MM.1S (cell line): Measurements from ENCODE around the gene GDAP2.

Source experiments
- DNase-seq: peaks from one replicate; pipeline ENCODE4 v3.0.0-alpha.2; 2015
- H2AFZ ChIP-seq: fragments of 300-600 bp; sonication (generic); 2 replicates; pipeline ENCODE4 v1.6.0; 2016; ENCODE audit warnings: antibody characterized with exemption, low read length
- H3F3A ChIP-seq: fragments of 300-600 bp; sonication (generic); 2 replicates; pipeline ENCODE4 v1.6.1; 2016; ENCODE audit warnings: mild to moderate bottlenecking, antibody characterized with exemption, low read length, moderate library complexity, mixed read lengths; ENCODE audit not compliant: insufficient read depth
- H3K27ac ChIP-seq: fragments of 300-600 bp; sonication (generic); 2 replicates; pipeline ENCODE4 v1.5.1; 2016; ENCODE audit warnings: mild to moderate bottlenecking, low read length
- H3K27me3 ChIP-seq: fragments of 300-600 bp; sonication (generic); replicated peaks from 2 replicates; pipeline ENCODE4 v1.6.0; 2016; ENCODE audit warnings: low read length; ENCODE audit not compliant: insufficient read depth
- H3K36me3 ChIP-seq: fragments of 300-600 bp; sonication (generic); replicated peaks from 2 replicates; pipeline ENCODE4 v1.6.1; 2016; ENCODE audit warnings: mild to moderate bottlenecking, low read length, mixed read lengths; ENCODE audit not compliant: insufficient read depth
- H3K4me1 ChIP-seq: fragments of 300-600 bp; sonication (generic); 2 replicates; pipeline ENCODE4 v1.6.1; 2016; ENCODE audit warnings: low read length, mixed read lengths
- H3K4me2 ChIP-seq: fragments of 300-600 bp; sonication (generic); 2 replicates; pipeline ENCODE4 v1.6.0; 2016; ENCODE audit warnings: low read depth, low read length
- H3K4me3 ChIP-seq: fragments of 300-600 bp; sonication (generic); 2 replicates; pipeline ENCODE4 v1.5.1; 2016; ENCODE audit warnings: low read length, mixed read lengths
- H3K79me2 ChIP-seq: fragments of 300-600 bp; sonication (generic); 2 replicates; pipeline ENCODE4 v1.6.1; 2016; ENCODE audit warnings: mixed run types, low read length, mixed read lengths
- H3K9ac ChIP-seq: fragments of 300-600 bp; sonication (generic); 2 replicates; pipeline ENCODE4 v1.6.1; 2016; ENCODE audit warnings: low read length, mixed read lengths
- H3K9me2 ChIP-seq: fragments of 300-600 bp; sonication (generic); replicated peaks from 2 replicates; pipeline ENCODE4 v1.6.1; 2016; ENCODE audit warnings: mild to moderate bottlenecking, low read length, mixed read lengths; ENCODE audit not compliant: insufficient read depth
- H3K9me3 ChIP-seq: fragments of 300-600 bp; sonication (generic); replicated peaks from 2 replicates; pipeline ENCODE4 v1.6.1; 2016; ENCODE audit warnings: mild to moderate bottlenecking, low read length, mixed read lengths; ENCODE audit not compliant: insufficient read depth
- H4K20me1 ChIP-seq: fragments of 300-600 bp; sonication (generic); 2 replicates; pipeline ENCODE4 v1.6.1; 2016; ENCODE audit warnings: mild to moderate bottlenecking, low read length, moderate library complexity, mixed read lengths; ENCODE audit not compliant: insufficient read depth
- CTCF ChIP-seq: fragments of 300-600 bp; sonication (generic); IDR thresholded peaks from 2 replicates; pipeline ENCODE4 v1.5.1; 2016; ENCODE audit warnings: antibody characterized with exemption, low read length, mixed read lengths
- EZH2 ChIP-seq: fragments of 300-600 bp; sonication (generic); optimal IDR thresholded peaks from 2 replicates; pipeline ENCODE3; 2017; ENCODE audit warnings: low read depth, mild to moderate bottlenecking, antibody characterized with exemption, low read length, mixed read lengths
- EZH2phosphoT487 ChIP-seq: fragments of 300-600 bp; sonication (generic); IDR thresholded peaks from 2 replicates; pipeline ENCODE4 v1.6.1; 2018; ENCODE audit warnings: antibody characterized with exemption, low read length

Gene GDAP2

GRCh38 chr1:117894078-117894477 lies 35.3 kb downstream of the GDAP2 start:
- H3K79me2 ChIP-seq, result peaks cover 5% of the 10 kb centered on the region
- H3K27me3 ChIP-seq, result no peaks in the 10 kb centered on the region
- no peak overlapping the region for H2AFZ ChIP-seq
- H4K20me1 ChIP-seq, result no peaks in the 10 kb centered on the region
- no peaks in the 10 kb centered on the region for H3K9me3 ChIP-seq
- H3K9ac ChIP-seq, result no peak overlapping the region
- H3K27ac ChIP-seq, result no peak overlapping the region
- no peaks in the 10 kb centered on the region; the same call in 1 of the 2 replicates for H3F3A ChIP-seq
- TF ChIP-seq EZH2, result no peak
- TF ChIP-seq CTCF, result no peak
- no peak for TF ChIP-seq EZH2phosphoT487
- no peak overlapping the region for H3K4me2 ChIP-seq
- no peaks in the 10 kb centered on the region for H3K36me3 ChIP-seq
- no peaks in the 10 kb centered on the region for H3K4me1 ChIP-seq
- H3K9me2 ChIP-seq, result no peaks in the 10 kb centered on the region
- DNase-seq, result no peak
- H3K4me3 ChIP-seq, result no peak overlapping the region

- Histone ChIP-seq H3K36me3 (no peaks in the 10 kb centered on the region), H4K20me1 (no peaks in the 10 kb centered on the region), H3K27me3 (no peaks in the 10 kb centered on the region), H3K79me2 (peaks cover 5% of the 10 kb centered on the region), H3K9me3 (no peaks in the 10 kb centered on the region), H3K9ac (no peak overlapping the region), H2AFZ (no peak overlapping the region), H3K4me3 (no peak overlapping the region), H3F3A (no peaks in the 10 kb centered on the region; the same call in 1 of the 2 replicates), H3K4me1 (no peaks in the 10 kb centered on the region), H3K4me2 (no peak overlapping the region), H3K9me2 (no peaks in the 10 kb centered on the region), H3K27ac (no peak overlapping the region)
- DNase-seq, result no peak
- TF ChIP-seq EZH2 (no peak), CTCF (no peak), EZH2phosphoT487 (no peak)
Measured at GRCh38 chr1:117892512-117892911, 36.9 kb downstream of the GDAP2 start.

GRCh38 chr1:117890452-117890851 lies 39.0 kb downstream of the GDAP2 start:
- Histone ChIP-seq H3K9ac (no peak overlapping the region), H3K27ac (no peak overlapping the region), H3K36me3 (no peaks in the 10 kb centered on the region), H3K4me1 (no peaks in the 10 kb centered on the region), H3K79me2 (peaks cover under 1% of the 10 kb centered on the region; the same call in 1 of the 2 replicates), H4K20me1 (no peaks in the 10 kb centered on the region), H3K4me3 (no peak overlapping the region), H3F3A (no peaks in the 10 kb centered on the region), H3K27me3 (no peaks in the 10 kb centered on the region), H2AFZ (no peak overlapping the region), H3K4me2 (no peak overlapping the region), H3K9me2 (no peaks in the 10 kb centered on the region), H3K9me3 (no peaks in the 10 kb centered on the region)
- TF ChIP-seq EZH2phosphoT487 (no peak), EZH2 (no peak), CTCF (no peak)
- no peak for DNase-seq
